ENCODE results near the gene DGKA.

- TF ChIP-seq, protein P1, sequence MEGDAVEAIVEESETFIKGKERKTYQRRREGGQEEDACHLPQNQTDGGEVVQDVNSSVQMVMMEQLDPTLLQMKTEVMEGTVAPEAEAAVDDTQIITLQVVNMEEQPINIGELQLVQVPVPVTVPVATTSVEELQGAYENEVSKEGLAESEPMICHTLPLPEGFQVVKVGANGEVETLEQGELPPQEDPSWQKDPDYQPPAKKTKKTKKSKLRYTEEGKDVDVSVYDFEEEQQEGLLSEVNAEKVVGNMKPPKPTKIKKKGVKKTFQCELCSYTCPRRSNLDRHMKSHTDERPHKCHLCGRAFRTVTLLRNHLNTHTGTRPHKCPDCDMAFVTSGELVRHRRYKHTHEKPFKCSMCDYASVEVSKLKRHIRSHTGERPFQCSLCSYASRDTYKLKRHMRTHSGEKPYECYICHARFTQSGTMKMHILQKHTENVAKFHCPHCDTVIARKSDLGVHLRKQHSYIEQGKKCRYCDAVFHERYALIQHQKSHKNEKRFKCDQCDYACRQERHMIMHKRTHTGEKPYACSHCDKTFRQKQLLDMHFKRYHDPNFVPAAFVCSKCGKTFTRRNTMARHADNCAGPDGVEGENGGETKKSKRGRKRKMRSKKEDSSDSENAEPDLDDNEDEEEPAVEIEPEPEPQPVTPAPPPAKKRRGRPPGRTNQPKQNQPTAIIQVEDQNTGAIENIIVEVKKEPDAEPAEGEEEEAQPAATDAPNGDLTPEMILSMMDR (IDR thresholded peaks at IDR 0.05; ENCODE audit: insufficient read depth, low read length): no peak
- TF ChIP-seq, protein P2, sequence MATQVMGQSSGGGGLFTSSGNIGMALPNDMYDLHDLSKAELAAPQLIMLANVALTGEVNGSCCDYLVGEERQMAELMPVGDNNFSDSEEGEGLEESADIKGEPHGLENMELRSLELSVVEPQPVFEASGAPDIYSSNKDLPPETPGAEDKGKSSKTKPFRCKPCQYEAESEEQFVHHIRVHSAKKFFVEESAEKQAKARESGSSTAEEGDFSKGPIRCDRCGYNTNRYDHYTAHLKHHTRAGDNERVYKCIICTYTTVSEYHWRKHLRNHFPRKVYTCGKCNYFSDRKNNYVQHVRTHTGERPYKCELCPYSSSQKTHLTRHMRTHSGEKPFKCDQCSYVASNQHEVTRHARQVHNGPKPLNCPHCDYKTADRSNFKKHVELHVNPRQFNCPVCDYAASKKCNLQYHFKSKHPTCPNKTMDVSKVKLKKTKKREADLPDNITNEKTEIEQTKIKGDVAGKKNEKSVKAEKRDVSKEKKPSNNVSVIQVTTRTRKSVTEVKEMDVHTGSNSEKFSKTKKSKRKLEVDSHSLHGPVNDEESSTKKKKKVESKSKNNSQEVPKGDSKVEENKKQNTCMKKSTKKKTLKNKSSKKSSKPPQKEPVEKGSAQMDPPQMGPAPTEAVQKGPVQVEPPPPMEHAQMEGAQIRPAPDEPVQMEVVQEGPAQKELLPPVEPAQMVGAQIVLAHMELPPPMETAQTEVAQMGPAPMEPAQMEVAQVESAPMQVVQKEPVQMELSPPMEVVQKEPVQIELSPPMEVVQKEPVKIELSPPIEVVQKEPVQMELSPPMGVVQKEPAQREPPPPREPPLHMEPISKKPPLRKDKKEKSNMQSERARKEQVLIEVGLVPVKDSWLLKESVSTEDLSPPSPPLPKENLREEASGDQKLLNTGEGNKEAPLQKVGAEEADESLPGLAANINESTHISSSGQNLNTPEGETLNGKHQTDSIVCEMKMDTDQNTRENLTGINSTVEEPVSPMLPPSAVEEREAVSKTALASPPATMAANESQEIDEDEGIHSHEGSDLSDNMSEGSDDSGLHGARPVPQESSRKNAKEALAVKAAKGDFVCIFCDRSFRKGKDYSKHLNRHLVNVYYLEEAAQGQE (IDR thresholded peaks at IDR 0.05; ENCODE audit: insufficient replicate concordance, low read depth): no peak
Observed at GRCh38 chr12:55915482-55915859, 15.5 kb upstream of the DGKA start.
